ENCODE measurements around the gene WDR35. TPM values are rescaled to one million over a fixed set of nuclear protein-coding genes. Genes with fewer than 3 reads are reported as not detected.

WDR35 gene
- total RNA-seq, 1 donor from 2014 or later, result 4.9 TPM

- Mint-ChIP-seq H3K36me3 (ENCODE audit: low read depth) (peaks cover 1% of the 10 kb centered on the region), H3K27me3 (ENCODE audit: low read depth) (no peaks in the 10 kb centered on the region), H3K4me3 (ENCODE audit: unreplicated experiment) (no peak overlapping the region), H3K9me3 (ENCODE audit: low read depth) (no peaks in the 10 kb centered on the region), H3K4me1 (ENCODE audit: low read depth) (peaks cover 36% of the 10 kb centered on the region), H3K27ac (ENCODE audit: unreplicated experiment) (no peak overlapping the region)
- TF ChIP-seq CTCF (IDR thresholded peaks at IDR 0.05), result no peak
- DNase-seq (ENCODE audit: low spot score), result no peak
These were observed 124.8 kb downstream of the WDR35 start for GRCh38 chr2:19865151-19865550.

GRCh38 chr2:19864381-19864780 lies 125.5 kb downstream of the WDR35 start:
- Mint-ChIP-seq H3K27me3 (ENCODE audit: low read depth) (no peaks in the 10 kb centered on the region), H3K27ac (ENCODE audit: unreplicated experiment) (no peak overlapping the region), H3K36me3 (ENCODE audit: low read depth) (peaks cover 1% of the 10 kb centered on the region), H3K4me1 (ENCODE audit: low read depth) (peaks cover 39% of the 10 kb centered on the region), H3K9me3 (ENCODE audit: low read depth) (no peaks in the 10 kb centered on the region), H3K4me3 (ENCODE audit: unreplicated experiment) (no peak overlapping the region)
- no peak for TF ChIP-seq CTCF (IDR thresholded peaks at IDR 0.05)
- no peak for DNase-seq (ENCODE audit: low spot score)

GRCh38 chr2:19863303-19864041 lies 126.4 kb downstream of the WDR35 start:
- peak; percentile 99 for TF ChIP-seq CTCF (IDR thresholded peaks at IDR 0.05)
- H3K4me3 Mint-ChIP-seq (ENCODE audit: unreplicated experiment), result peak overlapping the region; percentile 12
- H3K36me3 Mint-ChIP-seq (ENCODE audit: low read depth), result peaks cover 1% of the 10 kb centered on the region
- DNase-seq (ENCODE audit: low spot score), result no peak
- no peaks in the 10 kb centered on the region for H3K27me3 Mint-ChIP-seq (ENCODE audit: low read depth)
- H3K9me3 Mint-ChIP-seq (ENCODE audit: low read depth), result no peaks in the 10 kb centered on the region
- no peak overlapping the region for H3K27ac Mint-ChIP-seq (ENCODE audit: unreplicated experiment)
- peaks cover 35% of the 10 kb centered on the region for H3K4me1 Mint-ChIP-seq (ENCODE audit: low read depth)

- Mint-ChIP-seq H3K4me1 (ENCODE audit: low read depth) (peaks cover 39% of the 10 kb centered on the region), H3K9me3 (ENCODE audit: low read depth) (no peaks in the 10 kb centered on the region), H3K36me3 (ENCODE audit: low read depth) (peaks cover 1% of the 10 kb centered on the region), H3K27ac (ENCODE audit: unreplicated experiment) (peak overlapping the region; percentile 23), H3K27me3 (ENCODE audit: low read depth) (no peaks in the 10 kb centered on the region), H3K4me3 (ENCODE audit: unreplicated experiment) (no peak overlapping the region)
- no peak for DNase-seq (ENCODE audit: low spot score)
- no peak for TF ChIP-seq CTCF (IDR thresholded peaks at IDR 0.05)
These were observed 128.1 kb downstream of the WDR35 start for GRCh38 chr2:19861813-19862212.

Other genes with a start within 250 kb of the WDR35 start
- gene TTC32, start 88.1 kb downstream of the WDR35 start, total RNA-seq, result 5.8 to 8.0 TPM (median 6.7 TPM) in 3 replicates
- gene MATN3, start 22.6 kb upstream of the WDR35 start, total RNA-seq, result 17.0 to 17.7 TPM (median 17.0 TPM) in 3 replicates
- 361 to 405 TPM (median 404 TPM) in 3 replicates for gene LAPTM4A, start 61.5 kb upstream of the WDR35 start, total RNA-seq
- 11.4 to 13.2 TPM (median 12.6 TPM) in 3 replicates for gene SDC1, start 235.0 kb upstream of the WDR35 start, total RNA-seq

Data from chondrocyte (in vitro differentiated cells).